H9 (cell line): Measurements from ENCODE around the gene DNAI1. TPM values are rescaled to one million over a fixed set of nuclear protein-coding genes. Genes with fewer than 3 reads are reported as not detected.

Experiments
- DNase-seq: peaks from one replicate; pipeline ENCODE4 v3.0.0-alpha.2; 2017
- H2AFZ ChIP-seq: one replicate; pipeline ENCODE4 v1.6.1; 2013; ENCODE audit warnings: mild to moderate bottlenecking, low read length, control low read depth, moderate library complexity
- H2AK5ac ChIP-seq: 2 replicates; pipeline ENCODE4 v1.6.1; 2013; ENCODE audit warnings: low read length, control low read depth, mixed read lengths; ENCODE audit not compliant: insufficient read length
- H2BK120ac ChIP-seq: one replicate; pipeline ENCODE4 v1.6.1; 2013; ENCODE audit warnings: low read depth, mild to moderate bottlenecking, low read length, control low read depth, inconsistent platforms; ENCODE audit not compliant: poor library complexity, severe bottlenecking
- H2BK12ac ChIP-seq: 2 replicates; pipeline ENCODE4 v1.6.1; 2013; ENCODE audit warnings: low read length, control low read depth, mixed read lengths, low read depth; ENCODE audit not compliant: insufficient read length
- H2BK15ac ChIP-seq: 2 replicates; pipeline ENCODE4 v1.6.1; 2013; ENCODE audit warnings: low read depth, low read length, control low read depth
- H2BK20ac ChIP-seq: one replicate; pipeline ENCODE4 v1.6.1; 2013; ENCODE audit warnings: low read depth, mild to moderate bottlenecking, low read length, control low read depth, inconsistent platforms; ENCODE audit not compliant: poor library complexity, severe bottlenecking
- H2BK5ac ChIP-seq: 2 replicates; pipeline ENCODE4 v1.6.1; 2013; ENCODE audit warnings: low read length, control low read depth, mixed read lengths; ENCODE audit not compliant: insufficient read length
- H3K14ac ChIP-seq: 2 replicates; pipeline ENCODE4 v1.6.1; 2013; ENCODE audit warnings: low read length, control low read depth; ENCODE audit not compliant: insufficient read depth
- H3K18ac ChIP-seq: 2 replicates; pipeline ENCODE4 v1.6.1; 2013; ENCODE audit warnings: low read depth, mild to moderate bottlenecking, mixed read lengths, low read length, control low read depth; ENCODE audit not compliant: insufficient read length
- H3K23ac ChIP-seq: 2 replicates; pipeline ENCODE4 v1.6.1; 2013; ENCODE audit warnings: low read length, control low read depth, mixed read lengths, low read depth; ENCODE audit not compliant: insufficient read length
- H3K23me2 ChIP-seq: 2 replicates; pipeline ENCODE4 v1.6.1; 2013; ENCODE audit warnings: low read depth, mild to moderate bottlenecking, mixed read lengths, low read length, control low read depth; ENCODE audit not compliant: insufficient read length, poor library complexity, severe bottlenecking
- H3K27ac ChIP-seq: 2 replicates; pipeline ENCODE4 v1.5.1; 2013; ENCODE audit warnings: low read length, control low read depth, mixed read lengths, low read depth; ENCODE audit not compliant: insufficient read length
- H3K27me3 ChIP-seq: 2 replicates; pipeline ENCODE4 v1.6.1; 2013; ENCODE audit warnings: low read length, control low read depth, inconsistent platforms; ENCODE audit not compliant: insufficient read depth
- H3K4ac ChIP-seq: 2 replicates; pipeline ENCODE4 v1.6.1; 2013; ENCODE audit warnings: low read depth, mild to moderate bottlenecking, control low read depth, inconsistent platforms, low read length, moderate library complexity
- H3K4me1 ChIP-seq: 2 replicates; pipeline ENCODE4 v1.6.1; 2013; ENCODE audit warnings: low read length, control low read depth, inconsistent platforms; ENCODE audit not compliant: insufficient read depth
- H3K4me2 ChIP-seq: 2 replicates; pipeline ENCODE4 v1.6.1; 2013; ENCODE audit warnings: low read length, control low read depth, mixed read lengths; ENCODE audit not compliant: insufficient read length, insufficient read depth
- H3K56ac ChIP-seq: 2 replicates; pipeline ENCODE4 v1.6.1; 2013; ENCODE audit warnings: low read depth, mild to moderate bottlenecking, mixed read lengths, low read length, control low read depth; ENCODE audit not compliant: insufficient read length
- H3K79me1 ChIP-seq: 2 replicates; pipeline ENCODE4 v1.6.1; 2013; ENCODE audit warnings: low read depth, mild to moderate bottlenecking, moderate library complexity, low read length, control low read depth, inconsistent platforms; ENCODE audit not compliant: insufficient read depth, poor library complexity, severe bottlenecking
- H3K79me2 ChIP-seq: 2 replicates; pipeline ENCODE4 v1.6.1; 2013; ENCODE audit warnings: low read length, control low read depth, inconsistent platforms; ENCODE audit not compliant: insufficient read depth
- H3K9ac ChIP-seq: 2 replicates; pipeline ENCODE4 v1.6.1; 2013; ENCODE audit warnings: low read length, control low read depth, mixed read lengths; ENCODE audit not compliant: insufficient read length; ENCODE audit errors: extremely low read depth
- H3K9me3 ChIP-seq: one replicate; pipeline ENCODE4 v1.6.1; 2013; ENCODE audit warnings: low read depth, low read length, inconsistent platforms; ENCODE audit not compliant: control insufficient read depth
- H3T11ph ChIP-seq: one replicate; pipeline ENCODE4 v1.6.1; 2013; ENCODE audit warnings: mild to moderate bottlenecking, low read length, control low read depth, inconsistent platforms
- H4K20me1 ChIP-seq: one replicate; pipeline ENCODE4 v1.6.1; 2013; ENCODE audit not compliant: control insufficient read depth, insufficient read length, insufficient read depth
- H4K5ac ChIP-seq: 2 replicates; pipeline ENCODE4 v1.6.1; 2013; ENCODE audit warnings: low read depth, mild to moderate bottlenecking, mixed read lengths, low read length, control low read depth; ENCODE audit not compliant: insufficient read length
- H4K8ac ChIP-seq: replicated peaks from 2 replicates; pipeline ENCODE4 v1.6.1; 2013; ENCODE audit warnings: low read length, control low read depth, mixed read lengths, low read depth; ENCODE audit not compliant: insufficient read length
- H4K91ac ChIP-seq: 2 replicates; pipeline ENCODE4 v1.6.1; 2013; ENCODE audit warnings: low read depth, mild to moderate bottlenecking, moderate library complexity, mixed read lengths, low read length, control low read depth; ENCODE audit not compliant: insufficient read length
- H3K27ac Mint-ChIP-seq, 3 experiments: 2 replicates in 2 of 3; 3 replicates in 1 of 3; pipeline ENCODE4 v1.8.0; 2020 to 2021; ENCODE audit warnings: mixed read lengths in 3 of 3, mild to moderate bottlenecking in 1 of 3, moderate library complexity in 1 of 3
- H3K27me3 Mint-ChIP-seq: 2 replicates; pipeline ENCODE4 v1.8.0; 2021; ENCODE audit warnings: low read depth, mild to moderate bottlenecking, moderate library complexity, mixed read lengths
- H3K36me3 Mint-ChIP-seq, 3 experiments: 2 replicates in 2 of 3; 3 replicates in 1 of 3; pipeline ENCODE4 v1.8.0; 2020 to 2021; ENCODE audit warnings: low read depth in 3 of 3, mixed read lengths in 3 of 3; ENCODE audit not compliant: insufficient read depth in 1 of 3
- H3K4me1 Mint-ChIP-seq, 2 experiments: 2 replicates each; pipeline ENCODE4 v1.8.0; 2020; ENCODE audit warnings: mixed read lengths in 2 of 2
- H3K4me3 Mint-ChIP-seq, 2 experiments: 2 replicates in 1 of 2; 3 replicates in 1 of 2; pipeline ENCODE4 v1.8.0; 2020 to 2021; ENCODE audit warnings: mild to moderate bottlenecking in 2 of 2, mixed read lengths in 2 of 2, moderate library complexity in 1 of 2
- H3K9me3 Mint-ChIP-seq, 2 experiments: 2 replicates in 1 of 2; 3 replicates in 1 of 2; pipeline ENCODE4 v1.8.0; 2020; ENCODE audit warnings: mild to moderate bottlenecking in 2 of 2, mixed read lengths in 2 of 2, moderate library complexity in 1 of 2
- WGBS: extraction: QIAGEN DNeasy Blood & Tissue Kit; methylation state at CpG from one replicate; pipeline ENCODE4 v1.1.7; 2013; ENCODE audit warnings: missing lambda C conversion rate, low lambda C conversion rate, mixed read lengths; ENCODE audit not compliant: insufficient read length; ENCODE audit errors: extremely low coverage; 5-methylcytosine and 5-hydroxymethylcytosine counted together
- total RNA-seq: library from RNA; stranded (reverse); gene quantifications from 2 replicates; pipeline ENCODE4 v1.2.1, GENCODE V29; 2021
- TF ChIP-seq, protein P1 (sequence below): fragments of 200-600 bp; sonication (generic); conservative IDR thresholded peaks from 3 replicates; pipeline ENCODE4 v1.8.0; 2021; ENCODE audit warnings: antibody characterized with exemption, mild to moderate bottlenecking

DNAI1 gene
- total RNA-seq, 1 experiment from 2014 or later = 0.22 TPM

DNA sequence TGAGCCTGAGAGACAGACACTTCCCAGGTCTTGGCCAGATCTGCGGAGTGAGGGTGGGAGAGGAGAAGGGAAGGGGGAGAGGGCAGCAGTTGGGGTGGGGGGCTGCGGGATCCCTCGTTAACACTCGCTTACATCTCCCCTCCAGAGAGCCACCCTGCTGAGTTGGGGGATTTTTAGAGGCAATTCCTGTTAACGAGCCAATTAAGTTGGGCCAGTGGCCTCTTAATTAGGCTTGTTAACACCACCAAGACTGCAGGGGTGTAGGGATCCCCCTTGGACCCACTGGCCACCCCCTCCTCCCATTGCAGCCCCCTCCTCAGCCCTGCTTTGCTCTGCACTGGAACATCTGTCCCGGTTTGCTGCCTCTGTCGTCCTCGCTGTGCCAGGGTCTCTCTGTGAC, 107.3 kb downstream of the DNAI1 start:
- Histone ChIP-seq H3T11ph (no peak overlapping the region), H3K9me3 (no peaks in the 10 kb centered on the region), H2BK5ac (no peak overlapping the region), H3K9ac (no peak overlapping the region), H2AK5ac (no peak overlapping the region), H3K14ac (no peak overlapping the region), H2BK12ac (no peak overlapping the region), H3K4me2 (no peak overlapping the region), H3K79me1 (no peaks in the 10 kb centered on the region), H3K27ac (no peak overlapping the region), H2AFZ (no peak overlapping the region), H4K8ac (no peak overlapping the region), H4K20me1 (peaks cover 4% of the 10 kb centered on the region), H3K18ac (no peak overlapping the region), H3K4ac (no peak overlapping the region), H3K79me2 (no peaks in the 10 kb centered on the region), H4K91ac (no peak overlapping the region), H3K23me2 (no peaks in the 10 kb centered on the region), H3K56ac (no peak overlapping the region), H3K4me1 (no peaks in the 10 kb centered on the region; the same call in 1 of the 2 replicates), H2BK120ac (no peak overlapping the region), H2BK20ac (no peak overlapping the region), H3K23ac (no peak overlapping the region), H4K5ac (no peak overlapping the region), H2BK15ac (no peak overlapping the region), H3K27me3 (no peaks in the 10 kb centered on the region)
- H3K36me3 Mint-ChIP-seq = no peaks in the 10 kb centered on the region
- no peak overlapping the region for H3K4me3 Mint-ChIP-seq
- peaks cover 13 to 31% of the 10 kb centered on the region in 2 experiments for H3K4me1 Mint-ChIP-seq
- peaks cover 45% of the 10 kb centered on the region for H3K27me3 Mint-ChIP-seq
- WGBS = no CpG with 5 or more reads among the region's 8 CpGs
- TF ChIP-seq, protein P1, sequence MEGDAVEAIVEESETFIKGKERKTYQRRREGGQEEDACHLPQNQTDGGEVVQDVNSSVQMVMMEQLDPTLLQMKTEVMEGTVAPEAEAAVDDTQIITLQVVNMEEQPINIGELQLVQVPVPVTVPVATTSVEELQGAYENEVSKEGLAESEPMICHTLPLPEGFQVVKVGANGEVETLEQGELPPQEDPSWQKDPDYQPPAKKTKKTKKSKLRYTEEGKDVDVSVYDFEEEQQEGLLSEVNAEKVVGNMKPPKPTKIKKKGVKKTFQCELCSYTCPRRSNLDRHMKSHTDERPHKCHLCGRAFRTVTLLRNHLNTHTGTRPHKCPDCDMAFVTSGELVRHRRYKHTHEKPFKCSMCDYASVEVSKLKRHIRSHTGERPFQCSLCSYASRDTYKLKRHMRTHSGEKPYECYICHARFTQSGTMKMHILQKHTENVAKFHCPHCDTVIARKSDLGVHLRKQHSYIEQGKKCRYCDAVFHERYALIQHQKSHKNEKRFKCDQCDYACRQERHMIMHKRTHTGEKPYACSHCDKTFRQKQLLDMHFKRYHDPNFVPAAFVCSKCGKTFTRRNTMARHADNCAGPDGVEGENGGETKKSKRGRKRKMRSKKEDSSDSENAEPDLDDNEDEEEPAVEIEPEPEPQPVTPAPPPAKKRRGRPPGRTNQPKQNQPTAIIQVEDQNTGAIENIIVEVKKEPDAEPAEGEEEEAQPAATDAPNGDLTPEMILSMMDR = no peak
- DNase-seq = no peak
- no peak overlapping the region for H3K27ac Mint-ChIP-seq
- 0 out of 5 replicates have a peak, but pooled peaks cover 0 to 2% of the 10 kb centered on the region in 2 experiments for H3K9me3 Mint-ChIP-seq
